Ectodermal cell (in vitro differentiated cells): ENCODE results near the gene ITK.

Source experiments
- H3K27ac ChIP-seq: 2 replicates; pipeline ENCODE4 v1.7.0; 2013; ENCODE audit warnings: mild to moderate bottlenecking, low read depth, low read length; ENCODE audit not compliant: insufficient read depth, poor library complexity, severe bottlenecking
- H3K27me3 ChIP-seq: 2 replicates; pipeline ENCODE4 v1.7.0; 2013; ENCODE audit warnings: mild to moderate bottlenecking, low read length; ENCODE audit not compliant: insufficient read depth, control insufficient read depth, poor library complexity, severe bottlenecking
- H3K36me3 ChIP-seq: one replicate; pipeline ENCODE4 v1.7.0; 2013; ENCODE audit warnings: low read length; ENCODE audit not compliant: control insufficient read depth, insufficient read depth
- H3K4me1 ChIP-seq: one replicate; pipeline ENCODE4 v1.7.0; 2013; ENCODE audit warnings: low read length; ENCODE audit not compliant: control insufficient read depth, insufficient read depth
- H3K4me3 ChIP-seq: 2 replicates; pipeline ENCODE4 v1.7.0; 2013; ENCODE audit warnings: low read depth, low read length, control low read depth; ENCODE audit not compliant: insufficient read depth
- H3K9me3 ChIP-seq: 2 replicates; pipeline ENCODE4 v1.7.0; 2013; ENCODE audit warnings: mild to moderate bottlenecking, low read length, moderate library complexity; ENCODE audit not compliant: control insufficient read depth
- WGBS, 2 experiments: methylation state at CpG; one replicate each; pipeline ENCODE4 v1.1.7; 2013; ENCODE audit warnings: missing lambda C conversion rate in 2 of 2; 5-methylcytosine and 5-hydroxymethylcytosine counted together

Gene ITK

DNA sequence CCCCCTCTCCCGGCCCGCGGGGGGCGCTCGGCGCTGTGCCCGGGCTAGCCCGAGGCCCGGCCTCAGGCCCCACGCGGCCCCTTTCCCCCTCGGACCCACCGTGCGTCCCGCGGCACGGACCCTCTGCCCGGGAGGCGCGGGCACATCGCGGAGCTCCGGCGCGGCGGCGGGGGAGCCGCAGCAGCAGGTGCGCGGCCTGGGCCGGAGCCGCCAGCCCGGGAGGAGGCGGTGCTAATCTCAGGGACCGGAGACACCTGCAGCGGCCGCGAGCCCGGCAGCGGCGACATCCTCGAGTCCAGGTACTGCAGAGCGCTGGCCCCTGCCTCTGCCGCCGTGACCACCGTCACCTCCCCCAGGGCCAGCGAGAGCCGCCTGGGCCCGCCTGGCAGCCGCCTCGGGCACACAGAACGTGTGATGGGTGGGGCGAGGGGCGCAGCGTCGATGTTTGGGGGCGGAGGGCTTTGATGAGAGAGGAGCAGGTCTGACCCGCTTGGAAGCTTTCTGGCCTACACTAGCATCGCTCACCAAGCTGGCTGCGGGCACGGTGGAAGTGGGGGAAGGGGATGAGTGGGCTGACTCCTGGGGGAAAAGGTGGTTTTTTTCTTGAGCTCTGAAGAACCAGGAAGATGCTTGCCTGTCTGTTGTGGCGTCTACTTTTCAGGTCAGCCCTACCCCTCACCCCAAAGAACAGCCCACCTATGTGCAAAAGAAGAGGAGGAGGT lies 85.8 kb downstream of the ITK start:
- Histone ChIP-seq H3K9me3 (no peaks in the 10 kb centered on the region), H3K27ac (no peak overlapping the region), H3K4me1 (peaks cover 18% of the 10 kb centered on the region), H3K27me3 (peaks cover 19% of the 10 kb centered on the region), H3K36me3 (no peaks in the 10 kb centered on the region), H3K4me3 (peak overlapping the region; percentile 71)
- 1 to 2% methylated on average over 62 of the region's 62 CpGs for WGBS, 2 experiments

DNA sequence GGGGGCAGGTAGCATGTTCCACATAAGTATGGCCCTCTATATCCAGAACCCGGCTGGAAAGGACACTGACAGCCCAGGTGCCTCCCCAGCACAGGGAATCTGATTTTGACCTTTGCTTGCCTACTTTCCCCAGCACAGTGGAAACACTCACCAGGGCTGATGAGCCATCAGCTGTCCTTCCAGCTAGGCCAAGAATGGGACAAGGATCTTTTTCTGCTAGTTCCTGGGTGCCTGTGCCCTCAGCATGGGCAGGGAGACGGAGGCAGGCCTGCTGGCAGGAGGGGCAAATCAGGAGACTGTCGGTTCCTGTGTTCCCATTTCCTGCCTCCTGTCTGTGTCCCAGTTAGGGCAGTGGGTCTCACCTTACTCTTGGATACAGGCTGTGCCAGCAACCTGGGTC lies 86.4 kb downstream of the ITK start:
- no peaks in the 10 kb centered on the region for H3K9me3 ChIP-seq
- WGBS, 2 experiments = 75 to 79% methylated on average over 3 of the region's 3 CpGs
- H3K4me3 ChIP-seq = peak overlapping the region; percentile 71
- peaks cover 19% of the 10 kb centered on the region for H3K27me3 ChIP-seq
- peaks cover 18% of the 10 kb centered on the region for H3K4me1 ChIP-seq
- no peak overlapping the region for H3K27ac ChIP-seq
- no peaks in the 10 kb centered on the region for H3K36me3 ChIP-seq

- no peak overlapping the region for H3K4me3 ChIP-seq
Measured at GRCh38 chr5:157267761-157268480, 87.3 kb downstream of the ITK start.

DNA sequence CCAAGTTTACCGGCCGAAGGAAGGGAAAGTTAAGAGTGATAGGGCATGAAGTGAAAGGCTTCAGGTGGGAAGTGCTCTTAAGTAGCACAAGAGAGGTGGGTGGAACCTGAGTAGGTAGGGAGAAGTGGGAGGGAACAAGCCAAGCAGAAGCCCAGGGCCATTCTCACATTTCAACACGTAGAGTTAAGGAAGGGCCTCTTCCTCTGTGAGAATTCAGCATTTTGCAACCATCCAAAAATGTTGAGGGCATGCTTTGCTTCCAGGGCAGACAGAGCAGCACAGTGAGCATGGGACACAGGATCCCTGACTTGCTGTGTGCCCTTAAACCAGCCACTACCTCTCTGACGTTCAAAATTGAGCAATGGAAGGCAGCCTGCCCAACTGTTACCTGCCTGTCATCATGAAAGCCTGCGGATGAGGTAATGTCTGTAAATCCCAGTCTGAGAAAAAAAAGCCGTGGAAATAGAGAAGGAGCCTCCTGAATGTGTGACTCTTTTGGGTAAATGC lies 88.6 kb downstream of the ITK start:
- no peak overlapping the region for H3K27ac ChIP-seq

More at GRCh38 chr5:157267761-157268480, 87.3 kb downstream of the ITK start:
- Histone ChIP-seq H3K9me3 (no peaks in the 10 kb centered on the region), H3K4me1 (peaks cover 18% of the 10 kb centered on the region), H3K27ac (no peak overlapping the region), H3K27me3 (peaks cover 19% of the 10 kb centered on the region), H3K36me3 (no peaks in the 10 kb centered on the region)
- 94 to 95% methylated on average over 8 of the region's 8 CpGs for WGBS, 2 experiments

GRCh38 chr5:157269761-157270272 lies 89.2 kb downstream of the ITK start:
- Histone ChIP-seq H3K4me1 (peaks cover 18% of the 10 kb centered on the region), H3K4me3 (no peak overlapping the region), H3K27me3 (peaks cover 15% of the 10 kb centered on the region), H3K36me3 (no peaks in the 10 kb centered on the region), H3K27ac (no peak overlapping the region), H3K9me3 (no peaks in the 10 kb centered on the region)
- WGBS, 2 experiments = 95 to 97% methylated on average over 4 of the region's 4 CpGs

More for the DNA sequence above, 88.6 kb downstream of the ITK start:
- 77 to 78% methylated on average over 6 of the region's 6 CpGs for WGBS, 2 experiments
- Histone ChIP-seq H3K4me3 (no peak overlapping the region), H3K4me1 (peaks cover 18% of the 10 kb centered on the region), H3K9me3 (no peaks in the 10 kb centered on the region), H3K27me3 (peaks cover 19% of the 10 kb centered on the region), H3K36me3 (no peaks in the 10 kb centered on the region)

- peaks cover 18% of the 10 kb centered on the region for H3K4me1 ChIP-seq
- no peaks in the 10 kb centered on the region for H3K36me3 ChIP-seq
- H3K27me3 ChIP-seq = peaks cover 6% of the 10 kb centered on the region
- no peak overlapping the region for H3K4me3 ChIP-seq
- H3K27ac ChIP-seq = no peak overlapping the region
- WGBS, 2 experiments = 93 to 95% methylated on average over 3 of the region's 3 CpGs
- no peaks in the 10 kb centered on the region for H3K9me3 ChIP-seq
Measured at GRCh38 chr5:157270771-157271170, 90.1 kb downstream of the ITK start.

DNA sequence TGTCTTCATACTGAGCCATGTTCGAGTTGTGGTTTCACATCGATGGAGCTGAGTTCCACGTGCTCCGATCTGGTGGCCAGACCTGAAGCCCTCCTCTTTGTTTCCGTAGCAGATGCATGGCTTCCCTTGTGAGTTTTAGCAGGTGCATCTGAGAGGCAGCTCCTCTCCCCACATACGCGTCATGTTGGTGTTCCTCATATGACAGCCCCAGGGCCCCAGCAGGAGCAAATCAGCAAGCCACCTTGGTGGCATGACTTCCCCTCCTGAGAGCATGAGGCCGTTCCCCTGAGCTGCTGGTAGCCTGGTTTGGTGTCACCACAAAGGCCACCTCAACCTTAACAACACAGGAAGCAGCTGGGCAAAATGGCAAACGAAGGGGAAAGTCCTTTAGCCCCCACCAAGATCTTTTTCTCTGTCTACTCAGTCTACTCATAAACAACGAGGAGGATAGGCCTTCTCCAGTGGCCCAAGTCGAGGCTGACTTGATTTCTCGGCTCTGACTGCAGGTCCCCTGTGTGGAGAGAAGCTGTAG lies 91.2 kb downstream of the ITK start:
- Histone ChIP-seq H3K36me3 (no peaks in the 10 kb centered on the region), H3K27ac (no peak overlapping the region), H3K4me1 (peaks cover 16% of the 10 kb centered on the region), H3K4me3 (no peak overlapping the region), H3K9me3 (no peaks in the 10 kb centered on the region), H3K27me3 (peaks cover 4% of the 10 kb centered on the region)
- WGBS, 2 experiments = 92 to 94% methylated on average over 12 of the region's 12 CpGs

GRCh38 chr5:157273131-157273556 lies 92.5 kb downstream of the ITK start:
- WGBS, 2 experiments = 86 to 97% methylated on average over 1 of the region's 1 CpG
- Histone ChIP-seq H3K9me3 (no peaks in the 10 kb centered on the region), H3K27me3 (no peaks in the 10 kb centered on the region), H3K4me3 (no peak overlapping the region), H3K4me1 (peaks cover 3% of the 10 kb centered on the region), H3K27ac (no peak overlapping the region), H3K36me3 (no peaks in the 10 kb centered on the region)

DNA sequence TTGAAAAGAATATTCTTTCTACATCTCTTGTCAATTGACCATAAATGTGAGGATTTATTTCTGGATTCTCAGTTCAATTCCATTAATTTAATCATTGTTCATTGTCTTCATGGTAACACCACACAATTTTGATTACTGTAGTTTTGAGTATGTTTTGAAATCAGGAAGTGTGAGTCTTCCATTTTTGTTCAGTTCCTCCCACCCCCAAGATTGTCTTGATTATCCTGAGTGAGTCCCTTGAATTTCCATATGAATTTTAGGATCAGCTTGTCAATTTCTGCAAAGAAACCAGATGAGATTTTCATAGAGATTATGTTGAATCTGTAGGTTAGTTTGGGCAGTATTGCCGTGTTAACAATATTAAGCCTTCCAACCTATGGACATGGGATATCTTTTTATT lies 94.8 kb downstream of the ITK start:
- H3K36me3 ChIP-seq = no peaks in the 10 kb centered on the region
- no peak overlapping the region for H3K27ac ChIP-seq
- no CpG with 5 or more reads among the region's 1 CpG for WGBS, 2 experiments
- H3K27me3 ChIP-seq = no peaks in the 10 kb centered on the region
- no peaks in the 10 kb centered on the region for H3K4me1 ChIP-seq
- H3K9me3 ChIP-seq = no peaks in the 10 kb centered on the region
- H3K4me3 ChIP-seq = no peak overlapping the region
